Suppressor macrophage treated with lipopolysaccharide for 1 hour (primary cell): ENCODE measurements around the gene PRMT7.

Experiments used
- DNase-seq, 3 donors: peaks; one replicate each; pipeline ENCODE4 v3.0.0-alpha.2; 2020 to 2022

Gene PRMT7

GRCh38 chr16:68377667-68378393 lies 67.0 kb downstream of the PRMT7 start:
- no peak for DNase-seq

GRCh38 chr16:68378436-68379415 lies 67.9 kb downstream of the PRMT7 start:
- DNase-seq = peak; percentile 50 to 63 (median 61)

GRCh38 chr16:68379472-68380347 lies 68.9 kb downstream of the PRMT7 start:
- DNase-seq = no peak

GRCh38 chr16:68380348-68380670 lies 69.5 kb downstream of the PRMT7 start:
- DNase-seq = no peak

- DNase-seq = no peak
Observed at GRCh38 chr16:68380676-68381362, 70.0 kb downstream of the PRMT7 start.

GRCh38 chr16:68381363-68381724 lies 70.5 kb downstream of the PRMT7 start:
- DNase-seq = no peak

- DNase-seq = peak in 1 of 3 donors; percentile 41
Observed at GRCh38 chr16:68382296-68382718, 71.5 kb downstream of the PRMT7 start.

GRCh38 chr16:68383858-68384257 lies 73.0 kb downstream of the PRMT7 start:
- DNase-seq = no peak

GRCh38 chr16:68384288-68385161 lies 73.7 kb downstream of the PRMT7 start:
- no peak for DNase-seq

GRCh38 chr16:68385371-68385770 lies 74.6 kb downstream of the PRMT7 start:
- peak in 2 of 3 donors; percentile 18 to 28 for DNase-seq

- DNase-seq = no peak
Observed at GRCh38 chr16:68386628-68387027, 75.8 kb downstream of the PRMT7 start.

GRCh38 chr16:68387301-68387700 lies 76.5 kb downstream of the PRMT7 start:
- DNase-seq = no peak

- no peak for DNase-seq
Observed at GRCh38 chr16:68388124-68388523, 77.3 kb downstream of the PRMT7 start.

GRCh38 chr16:68389006-68389405 lies 78.2 kb downstream of the PRMT7 start:
- DNase-seq = no peak

- DNase-seq = no peak
Observed at GRCh38 chr16:68389750-68390371, 79.0 kb downstream of the PRMT7 start.

- no peak for DNase-seq
Observed at GRCh38 chr16:68393333-68393732, 82.5 kb downstream of the PRMT7 start.

GRCh38 chr16:68395167-68395786 lies 84.5 kb downstream of the PRMT7 start:
- DNase-seq = no peak

GRCh38 chr16:68395815-68396214 lies 85.0 kb downstream of the PRMT7 start:
- no peak for DNase-seq

- DNase-seq = peak; percentile 53 to 58 (median 58)
Observed at GRCh38 chr16:68396481-68396880, 85.7 kb downstream of the PRMT7 start.

- no peak for DNase-seq
Observed at GRCh38 chr16:68397710-68398201, 86.9 kb downstream of the PRMT7 start.
